Measurements from ENCODE around the gene SPSB2.

- TF ChIP-seq GATA2 (IDR thresholded peaks at IDR 0.05; ENCODE audit: low read depth, low read length): no peak
- no peak for TF ChIP-seq GATA3 (IDR thresholded peaks at IDR 0.05; ENCODE audit: low read depth, low read length)
Observed at GRCh38 chr12:6840761-6841515, 32.2 kb downstream of the SPSB2 start, which contains the start of gene GNB3.
